ENCODE measurements around the gene SLC4A7.
"Not testable (repeated sequence)": the region's sequence is repeated elsewhere in the genome, so short reads cannot be mapped to it uniquely, and the experiment has no call there.

Gene SLC4A7

DNA sequence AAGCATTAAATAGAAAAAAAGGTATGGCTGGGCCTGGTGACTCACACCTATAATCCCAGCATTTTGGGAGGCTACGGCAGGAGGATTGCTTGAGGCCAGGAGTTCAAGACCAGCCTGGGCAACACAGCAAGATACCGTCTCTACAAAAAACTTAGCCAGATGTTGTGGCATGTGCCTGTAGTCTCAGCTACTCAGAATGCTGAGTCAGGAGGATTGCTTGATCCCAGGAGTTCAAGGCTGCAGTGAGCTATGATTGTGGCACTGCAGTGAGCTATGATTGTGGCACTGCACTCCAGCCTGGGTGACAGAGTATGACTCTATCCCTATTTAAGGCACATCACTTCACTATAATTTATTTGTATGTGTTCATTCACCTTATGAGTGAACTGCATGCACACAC, 54.3 kb downstream of the SLC4A7 start:
- DNase-seq (ENCODE audit: insufficient read length, low spot score) (no peak), FAIRE-seq (peak; percentile 71)
- no peak for TF ChIP-seq POLR2A (IDR thresholded peaks at IDR 0.05; ENCODE audit: low read depth, low read length)

- FAIRE-seq (no peak), DNase-seq (ENCODE audit: insufficient read length, low spot score) (no peak)
- no peak for TF ChIP-seq POLR2A (IDR thresholded peaks at IDR 0.05; ENCODE audit: low read depth, low read length)
Measured at GRCh38 chr3:27428446-27428845, 55.7 kb downstream of the SLC4A7 start.

GRCh38 chr3:27426926-27427325, 57.3 kb downstream of the SLC4A7 start:
- FAIRE-seq (no peak), DNase-seq (ENCODE audit: insufficient read length, low spot score) (no peak)
- TF ChIP-seq POLR2A (IDR thresholded peaks at IDR 0.05; ENCODE audit: low read depth, low read length): no peak

- FAIRE-seq: peak; percentile 65
- DNase-seq (ENCODE audit: insufficient read length, low spot score): no peak
- no peak for TF ChIP-seq POLR2A (IDR thresholded peaks at IDR 0.05; ENCODE audit: low read depth, low read length)
Measured at GRCh38 chr3:27425896-27426565, 58.2 kb downstream of the SLC4A7 start.

- DNase-seq (ENCODE audit: insufficient read length, low spot score); FAIRE-seq: not testable (repeated sequence)
Measured at GRCh38 chr3:27424812-27425521, 59.2 kb downstream of the SLC4A7 start.

GRCh38 chr3:27423463-27423862, 60.7 kb downstream of the SLC4A7 start:
- DNase-seq (ENCODE audit: insufficient read length, low spot score) (peak; percentile 12), FAIRE-seq (peak; percentile 90)

GRCh38 chr3:27422617-27423016, 61.6 kb downstream of the SLC4A7 start:
- TF ChIP-seq POLR2A (IDR thresholded peaks at IDR 0.05; ENCODE audit: low read depth, low read length): no peak
- DNase-seq (ENCODE audit: insufficient read length, low spot score) (no peak), FAIRE-seq (no peak)

More at GRCh38 chr3:27423463-27423862, 60.7 kb downstream of the SLC4A7 start:
- no peak for TF ChIP-seq POLR2A (IDR thresholded peaks at IDR 0.05; ENCODE audit: low read depth, low read length)

DNA sequence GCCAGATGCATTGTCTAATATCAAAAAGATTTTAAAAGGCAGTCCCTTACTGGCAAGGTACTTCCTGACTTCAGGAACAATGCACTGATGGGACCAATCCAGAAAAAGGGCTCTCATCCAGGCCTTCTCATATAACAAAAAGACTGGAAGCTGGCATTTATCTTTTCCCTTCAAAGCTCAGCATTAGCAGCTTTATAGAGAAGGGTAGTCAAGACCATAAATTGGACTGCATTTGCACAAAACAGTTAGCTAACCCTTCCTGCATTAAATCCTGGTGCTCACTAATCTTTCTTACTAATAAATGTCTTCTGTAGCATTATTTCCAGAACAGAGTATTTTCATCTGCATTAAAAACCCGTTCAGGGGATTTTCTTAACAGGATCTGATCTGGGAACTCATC, 69.0 kb downstream of the SLC4A7 start:
- DNase-seq (ENCODE audit: insufficient read length, low spot score): no peak
- no peak for TF ChIP-seq POLR2A (IDR thresholded peaks at IDR 0.05; ENCODE audit: low read depth, low read length)
- FAIRE-seq: no peak

- DNase-seq (ENCODE audit: insufficient read length, low spot score): no peak
- no peak for FAIRE-seq
- no peak for TF ChIP-seq POLR2A (IDR thresholded peaks at IDR 0.05; ENCODE audit: low read depth, low read length)
Measured at GRCh38 chr3:27392950-27393679, 91.1 kb downstream of the SLC4A7 start.

DNA sequence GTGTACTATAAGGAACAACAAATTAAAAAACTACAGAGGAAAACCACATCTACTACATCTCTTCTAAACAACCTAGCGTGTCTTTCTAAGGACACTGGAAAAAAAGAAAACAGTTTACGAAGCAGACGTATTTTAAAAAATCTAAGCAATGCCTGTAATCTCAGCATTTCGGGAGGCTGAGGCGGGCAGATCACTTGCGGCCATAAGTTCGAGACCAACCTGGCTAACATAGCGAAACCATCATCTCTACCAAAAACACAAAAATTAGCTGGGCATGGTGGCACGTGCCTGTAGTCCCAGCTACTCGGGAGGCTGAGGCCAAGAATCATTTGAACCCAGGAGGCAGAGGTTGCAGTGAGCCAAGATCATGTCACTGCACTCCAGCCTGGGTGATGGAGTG, 91.8 kb downstream of the SLC4A7 start:
- not testable (repeated sequence) for FAIRE-seq

DNA sequence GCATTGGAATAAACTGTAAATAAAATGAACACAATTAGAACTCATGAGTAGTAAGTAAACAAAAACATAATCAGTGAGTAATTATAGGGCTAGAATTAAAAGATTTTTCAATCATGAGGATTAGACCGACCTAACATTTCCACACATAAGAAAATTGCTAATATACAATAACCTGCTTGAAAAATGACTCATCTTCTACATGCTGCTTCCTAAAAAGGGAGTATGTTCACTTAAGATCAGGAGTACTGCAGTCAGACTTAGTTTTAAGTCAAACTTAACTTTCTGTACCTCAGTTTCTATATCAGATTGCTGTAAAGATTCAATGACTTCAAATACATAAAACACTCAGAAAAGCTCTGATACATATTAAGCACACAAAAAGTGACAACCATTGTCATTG, 92.4 kb downstream of the SLC4A7 start:
- FAIRE-seq (peak; percentile 77), DNase-seq (ENCODE audit: insufficient read length, low spot score) (no peak)
- TF ChIP-seq POLR2A (IDR thresholded peaks at IDR 0.05; ENCODE audit: low read depth, low read length): no peak

More for the DNA sequence above, 91.8 kb downstream of the SLC4A7 start:
- not testable (repeated sequence) for DNase-seq (ENCODE audit: insufficient read length, low spot score)

DNA sequence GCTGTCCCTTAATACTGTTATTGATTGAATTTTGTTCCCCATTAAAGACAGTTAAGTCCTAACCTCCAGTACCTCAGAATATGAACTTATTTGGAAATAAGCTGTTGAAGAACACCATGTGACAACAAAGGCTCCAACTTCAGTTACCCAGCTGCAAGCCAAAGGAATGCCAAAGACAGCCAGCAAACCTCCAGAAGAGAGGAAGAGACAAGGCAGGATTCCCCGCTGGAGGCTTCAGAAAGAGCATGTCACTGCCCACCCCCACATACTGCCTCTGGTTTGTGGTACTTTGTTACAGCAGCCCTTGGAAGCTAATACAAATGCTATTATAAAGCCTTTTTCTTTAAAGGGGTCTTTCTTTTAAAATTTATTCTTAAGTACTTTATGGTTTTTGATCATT, 96.6 kb downstream of the SLC4A7 start:
- TF ChIP-seq POLR2A (IDR thresholded peaks at IDR 0.05; ENCODE audit: low read depth, low read length): no peak
- no peak for DNase-seq (ENCODE audit: insufficient read length, low spot score)
- no peak for FAIRE-seq

GRCh38 chr3:27385504-27385903, 98.7 kb downstream of the SLC4A7 start:
- no peak for DNase-seq (ENCODE audit: insufficient read length, low spot score)
- TF ChIP-seq POLR2A (IDR thresholded peaks at IDR 0.05; ENCODE audit: low read depth, low read length): no peak
- no peak for FAIRE-seq

DNA sequence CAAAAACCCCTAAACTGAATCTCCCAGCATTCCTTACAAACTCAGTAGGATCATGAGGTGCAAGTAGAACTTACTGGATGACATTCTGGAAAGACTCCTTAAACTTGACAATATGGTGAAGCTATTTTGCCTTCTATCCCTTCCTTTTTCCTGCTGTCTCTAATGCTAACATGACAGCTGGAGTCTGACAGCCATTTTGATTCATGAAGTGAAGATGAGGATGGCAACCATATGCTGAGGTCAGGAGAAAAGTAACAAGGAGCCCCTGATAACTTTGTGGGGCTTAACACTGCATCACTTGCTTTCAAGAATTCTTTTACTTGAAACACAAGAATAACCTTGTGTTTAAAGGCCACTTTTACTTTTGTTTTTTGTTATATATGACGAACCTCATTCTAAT, 100.0 kb downstream of the SLC4A7 start:
- no peak for TF ChIP-seq POLR2A (IDR thresholded peaks at IDR 0.05; ENCODE audit: low read depth, low read length)
- FAIRE-seq: peak; percentile 20
- no peak for DNase-seq (ENCODE audit: insufficient read length, low spot score)

Data from H54 (cell line).